ENCODE results near the gene AK4.
A peak's percentile ranks its signal among the peaks of the same experiment; 100 is the strongest.

The AK4 gene

DNA sequence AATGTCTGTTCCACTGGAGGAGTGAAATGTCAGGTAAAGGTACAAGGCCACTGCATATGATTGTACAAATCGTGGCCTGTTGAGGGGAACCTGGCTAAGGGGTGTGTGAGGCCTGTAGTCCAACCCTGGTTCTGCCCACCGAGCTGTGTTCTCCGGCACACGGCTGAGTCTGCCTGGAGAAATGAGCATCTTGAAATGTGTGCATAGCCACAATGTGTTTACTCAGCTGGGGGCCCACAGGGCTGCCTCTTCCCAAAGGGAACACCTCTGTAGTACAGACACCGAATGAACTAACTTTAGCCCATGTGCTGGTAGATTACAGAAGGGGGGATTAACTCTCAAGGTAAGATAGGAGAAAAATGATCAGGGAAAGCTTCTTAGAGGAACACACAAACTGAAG is 30.2 kb downstream of the AK4 start:
- in situ Hi-C loops (cut with MboI; ENCODE audit: low pct_unique_long_range_greater_than_20kb, low sequenced_read_pairs, unreplicated experiment): no loop called here
- TF ChIP-seq CTCF (IDR thresholded peaks at IDR 0.05; ENCODE audit: extremely low read depth, insufficient read depth, missing control alignments): no peak
- no peak for DNase-seq (ENCODE audit: low spot score)

GRCh38 chr1:65179148-65179547 is 31.1 kb downstream of the AK4 start:
- no peak for TF ChIP-seq CTCF (IDR thresholded peaks at IDR 0.05; ENCODE audit: extremely low read depth, insufficient read depth, missing control alignments)
- DNase-seq (ENCODE audit: low spot score): no peak
- in situ Hi-C loops (cut with MboI; ENCODE audit: low pct_unique_long_range_greater_than_20kb, low sequenced_read_pairs, unreplicated experiment): no loop called here

GRCh38 chr1:65180977-65181376 is 33.0 kb downstream of the AK4 start:
- TF ChIP-seq CTCF (IDR thresholded peaks at IDR 0.05; ENCODE audit: extremely low read depth, insufficient read depth, missing control alignments): no peak
- DNase-seq (ENCODE audit: low spot score): no peak
- in situ Hi-C loops (cut with MboI; ENCODE audit: low pct_unique_long_range_greater_than_20kb, low sequenced_read_pairs, unreplicated experiment): no loop called here

- TF ChIP-seq CTCF (IDR thresholded peaks at IDR 0.05; ENCODE audit: extremely low read depth, insufficient read depth, missing control alignments): no peak
- peak; percentile 24 for DNase-seq (ENCODE audit: low spot score)
- in situ Hi-C loops (cut with MboI; ENCODE audit: low pct_unique_long_range_greater_than_20kb, low sequenced_read_pairs, unreplicated experiment): no loop called here
Observed at GRCh38 chr1:65182658-65183268, 34.8 kb downstream of the AK4 start.

DNA sequence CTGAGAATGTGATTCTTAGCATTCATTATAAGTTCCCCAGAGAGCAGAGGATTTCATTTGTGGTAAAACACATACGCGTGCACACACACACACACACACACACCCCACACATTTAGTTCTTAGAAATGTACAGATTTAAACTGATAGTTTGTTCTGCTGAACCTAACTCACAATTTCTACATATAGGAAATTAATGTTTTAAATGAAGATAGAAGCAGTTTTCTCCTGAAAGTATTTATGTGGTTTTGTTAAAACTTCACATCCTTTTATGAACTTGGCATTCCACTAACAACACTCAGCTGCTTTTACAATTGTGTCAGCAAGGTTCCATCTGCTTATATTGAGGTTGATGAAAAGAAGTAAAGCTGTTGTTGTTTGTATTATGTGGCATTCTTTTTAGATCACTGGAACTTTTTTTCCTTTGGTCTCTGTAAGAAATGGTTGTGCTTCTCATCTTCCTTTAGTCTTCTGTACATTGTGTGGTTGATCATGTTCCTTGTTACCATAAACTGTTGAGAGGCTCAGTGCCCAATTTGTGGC is 41.6 kb downstream of the AK4 start:
- DNase-seq (ENCODE audit: low spot score): no peak
- in situ Hi-C loops (cut with MboI; ENCODE audit: low pct_unique_long_range_greater_than_20kb, low sequenced_read_pairs, unreplicated experiment): no loop called here
- TF ChIP-seq CTCF (IDR thresholded peaks at IDR 0.05; ENCODE audit: extremely low read depth, insufficient read depth, missing control alignments): no peak

DNA sequence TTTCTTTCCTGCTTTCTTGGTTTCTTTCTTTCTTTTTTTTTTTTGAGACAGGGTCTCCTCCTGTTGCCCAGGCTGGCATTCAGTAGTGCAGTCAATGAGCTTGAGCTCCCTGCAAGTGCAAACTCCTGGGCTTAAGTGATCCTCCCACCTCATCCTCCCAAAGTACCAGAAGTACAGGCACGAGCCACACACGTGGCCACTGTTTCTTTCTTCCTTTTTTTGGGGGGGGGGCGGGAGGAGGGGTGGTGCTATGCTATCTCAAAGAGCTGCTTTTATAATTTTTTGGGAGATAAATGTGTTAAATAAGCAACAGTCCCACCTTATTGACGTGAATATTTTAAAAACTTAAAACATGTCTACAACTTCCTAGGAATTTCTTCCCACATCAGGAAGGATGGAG is 42.2 kb downstream of the AK4 start:
- no peak for TF ChIP-seq CTCF (IDR thresholded peaks at IDR 0.05; ENCODE audit: extremely low read depth, insufficient read depth, missing control alignments)
- no peak for DNase-seq (ENCODE audit: low spot score)
- in situ Hi-C loops (cut with MboI; ENCODE audit: low pct_unique_long_range_greater_than_20kb, low sequenced_read_pairs, unreplicated experiment): no loop called here
